ENCODE data around the gene ANKMY2.

ANKMY2 gene

DNA sequence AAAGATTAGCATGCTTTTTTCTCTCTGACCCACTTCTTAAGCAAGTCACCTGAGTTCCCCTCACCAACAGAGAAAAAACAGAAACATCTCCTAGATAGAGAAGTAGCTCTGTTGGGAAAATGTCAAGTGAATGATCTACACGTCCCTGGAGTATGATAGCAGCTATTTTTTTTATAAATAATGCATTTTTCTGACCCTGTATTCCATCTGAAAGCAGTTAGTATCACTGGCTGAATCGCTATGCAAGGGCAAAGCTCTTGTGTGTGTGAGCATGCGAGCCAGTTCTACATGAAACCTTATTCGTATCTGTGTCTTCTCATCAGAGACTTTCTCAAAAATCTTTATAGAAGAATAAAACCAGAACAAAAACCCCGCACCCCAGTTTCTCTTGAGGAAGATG is 8.2 kb downstream of the ANKMY2 start:
- Histone ChIP-seq H3K9me2 (ENCODE audit: low read depth, low read length) (no peaks in the 10 kb centered on the region), H3K79me2 (ENCODE audit: insufficient read depth, low read length) (no peaks in the 10 kb centered on the region), H3K27ac (ENCODE audit: low read depth, low read length, poor library complexity, severe bottlenecking) (no peak overlapping the region), H3K9me3 (ENCODE audit: low read length) (no peaks in the 10 kb centered on the region), H3K9ac (ENCODE audit: low read length) (no peak overlapping the region), H2AFZ (ENCODE audit: low read length) (no peak overlapping the region), H4K20me1 (ENCODE audit: insufficient read depth, low read length) (no peaks in the 10 kb centered on the region), H3K4me1 (ENCODE audit: insufficient read depth, low read length, severe bottlenecking) (no peaks in the 10 kb centered on the region), H3K4me2 (ENCODE audit: low read length) (no peak overlapping the region), H3F3A (ENCODE audit: insufficient read depth, low read length) (0 out of 2 replicates have a peak, but pooled peaks cover 5% of the 10 kb centered on the region), H3K27me3 (ENCODE audit: insufficient read depth, low read length) (no peaks in the 10 kb centered on the region), H3K36me3 (ENCODE audit: insufficient read depth, low read length) (no peaks in the 10 kb centered on the region), H3K4me3 (ENCODE audit: low read depth, low read length, poor library complexity, severe bottlenecking) (no peak overlapping the region)
- TF ChIP-seq EZH2 (IDR thresholded peaks at IDR 0.05; ENCODE audit: borderline replicate concordance, low read length) (no peak), CTCF (IDR thresholded peaks at IDR 0.05; ENCODE audit: low read length) (no peak)

DNA sequence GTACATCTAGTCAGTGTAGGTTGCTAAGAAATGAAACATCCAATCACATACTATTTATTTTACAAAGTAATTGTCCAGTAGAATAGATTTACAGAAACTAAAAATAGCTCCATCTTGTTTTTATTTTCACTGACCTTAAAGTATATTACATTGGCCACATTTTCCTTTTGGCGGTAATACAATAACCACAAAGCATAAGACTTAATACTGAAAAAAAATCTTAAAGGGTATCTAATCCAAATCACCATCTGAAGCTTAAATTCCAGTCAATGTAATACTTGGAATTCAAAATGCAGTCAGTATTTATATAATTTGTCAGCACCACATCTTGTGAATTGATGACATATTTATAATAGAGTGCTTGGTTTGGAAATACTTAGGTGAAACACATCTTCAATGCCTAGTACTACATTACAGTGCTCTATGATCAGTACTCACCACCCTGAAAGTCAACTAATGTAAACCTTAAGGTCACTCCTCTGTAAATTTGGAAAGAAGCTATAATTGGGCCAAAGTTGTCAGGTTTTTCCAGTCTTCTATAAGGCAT is 8.9 kb downstream of the ANKMY2 start:
- Histone ChIP-seq H3K4me3 (ENCODE audit: low read depth, low read length, poor library complexity, severe bottlenecking) (no peak overlapping the region), H3K79me2 (ENCODE audit: insufficient read depth, low read length) (no peaks in the 10 kb centered on the region), H3K9ac (ENCODE audit: low read length) (no peak overlapping the region), H3K27ac (ENCODE audit: low read depth, low read length, poor library complexity, severe bottlenecking) (no peak overlapping the region), H3K27me3 (ENCODE audit: insufficient read depth, low read length) (no peaks in the 10 kb centered on the region), H3K4me2 (ENCODE audit: low read length) (no peak overlapping the region), H3K36me3 (ENCODE audit: insufficient read depth, low read length) (no peaks in the 10 kb centered on the region), H4K20me1 (ENCODE audit: insufficient read depth, low read length) (no peaks in the 10 kb centered on the region), H3K9me3 (ENCODE audit: low read length) (no peaks in the 10 kb centered on the region), H2AFZ (ENCODE audit: low read length) (no peak overlapping the region), H3K4me1 (ENCODE audit: insufficient read depth, low read length, severe bottlenecking) (no peaks in the 10 kb centered on the region), H3F3A (ENCODE audit: insufficient read depth, low read length) (no peaks in the 10 kb centered on the region), H3K9me2 (ENCODE audit: low read depth, low read length) (no peaks in the 10 kb centered on the region)
- TF ChIP-seq EZH2 (IDR thresholded peaks at IDR 0.05; ENCODE audit: borderline replicate concordance, low read length) = no peak
- no peak for TF ChIP-seq CTCF (IDR thresholded peaks at IDR 0.05; ENCODE audit: low read length)

DNA sequence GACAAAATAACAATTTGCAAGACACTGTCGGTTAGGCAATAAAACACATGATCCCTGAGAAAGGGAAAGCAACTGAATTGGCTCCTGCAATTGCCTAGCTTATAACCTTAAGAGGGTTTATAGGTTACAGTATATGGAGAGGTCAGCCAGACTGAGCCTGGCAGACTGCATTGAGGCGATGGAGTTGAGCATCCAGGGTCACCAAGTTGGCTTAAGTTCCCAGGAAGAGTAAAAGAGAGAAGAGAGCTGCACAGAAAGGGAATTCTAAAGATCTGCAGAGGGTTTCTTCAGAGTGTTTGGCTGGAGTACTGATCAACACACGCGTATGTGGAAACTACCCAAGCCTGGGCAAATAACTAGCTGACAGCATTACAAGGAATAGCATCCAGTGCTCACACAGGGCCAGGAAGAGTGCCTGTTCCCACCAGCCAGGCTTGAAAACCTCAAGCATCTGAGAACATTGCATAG is 11.2 kb downstream of the ANKMY2 start:
- H2AFZ ChIP-seq (ENCODE audit: low read length) = no peak overlapping the region
- H3K9me3 ChIP-seq (ENCODE audit: low read length) = no peaks in the 10 kb centered on the region
- H3K27ac ChIP-seq (ENCODE audit: low read depth, low read length, poor library complexity, severe bottlenecking) = no peak overlapping the region
- no peaks in the 10 kb centered on the region for H3K27me3 ChIP-seq (ENCODE audit: insufficient read depth, low read length)
- H3K36me3 ChIP-seq (ENCODE audit: insufficient read depth, low read length) = no peaks in the 10 kb centered on the region
- no peak for TF ChIP-seq EZH2 (IDR thresholded peaks at IDR 0.05; ENCODE audit: borderline replicate concordance, low read length)
- TF ChIP-seq CTCF (IDR thresholded peaks at IDR 0.05; ENCODE audit: low read length) = no peak
- no peaks in the 10 kb centered on the region for H3K9me2 ChIP-seq (ENCODE audit: low read depth, low read length)
- no peak overlapping the region for H3K4me2 ChIP-seq (ENCODE audit: low read length)
- no peaks in the 10 kb centered on the region for H3K4me1 ChIP-seq (ENCODE audit: insufficient read depth, low read length, severe bottlenecking)
- H3K9ac ChIP-seq (ENCODE audit: low read length) = no peak overlapping the region
- H3K79me2 ChIP-seq (ENCODE audit: insufficient read depth, low read length) = no peaks in the 10 kb centered on the region
- H3K4me3 ChIP-seq (ENCODE audit: low read depth, low read length, poor library complexity, severe bottlenecking) = no peak overlapping the region
- H3F3A ChIP-seq (ENCODE audit: insufficient read depth, low read length) = no peaks in the 10 kb centered on the region
- H4K20me1 ChIP-seq (ENCODE audit: insufficient read depth, low read length) = no peaks in the 10 kb centered on the region

All from OCI-LY1 (cell line).